Bronchial smooth muscle cell (primary cell): ENCODE measurements around the gene CD163L1. TPM values are rescaled to one million over a fixed set of nuclear protein-coding genes. Genes with fewer than 3 reads are reported as not detected.

Source experiments
- total RNA-seq: library from RNA; depleted of rRNA; stranded (reverse); fragments of >200 nt; gene quantifications from 2 replicates; pipeline ENCODE4 v1.2.1, GENCODE V29; 2014

Gene CD163L1
- total RNA-seq = under 0.01 and 0.16 TPM in 2 replicates

GRCh38 chr12:7444076-7444475, at the start of gene CD163L1:
CD163L1 (minus strand) TSS chr12:7444153; CDS start chr12:7444127, 26 bp downstream.

Other genes with a start within 250 kb of the CD163L1 start
- gene ACSM4, start 140.1 kb downstream of the CD163L1 start, total RNA-seq = not detected in 2 replicates
- not detected in 2 replicates for gene CD163, start 59.6 kb upstream of the CD163L1 start, total RNA-seq
- gene APOBEC1, start 221.8 kb upstream of the CD163L1 start, total RNA-seq = not detected in 2 replicates